GM21381 (cell line): ENCODE measurements around the gene CPNE4.

ENCODE experiments used
- ATAC-seq: cut with Tn5 transposase; IDR thresholded peaks from one replicate; pipeline ENCODE4 v1.9.1; 2021; ENCODE audit warnings: mild to moderate bottlenecking, moderate library complexity; ENCODE audit not compliant: unreplicated experiment

The CPNE4 gene

GRCh38 chr3:131705558-131706051 is 329.2 kb downstream of the CPNE4 start:
- peak; percentile 62 for ATAC-seq

GRCh38 chr3:131705099-131705498 is 329.7 kb downstream of the CPNE4 start:
- no peak for ATAC-seq

- ATAC-seq = no peak
Observed at GRCh38 chr3:131704098-131704497, 330.7 kb downstream of the CPNE4 start.

- ATAC-seq = no peak
Observed at GRCh38 chr3:131702146-131702545, 332.7 kb downstream of the CPNE4 start.

GRCh38 chr3:131701153-131701770 is 333.6 kb downstream of the CPNE4 start:
- ATAC-seq = no peak

GRCh38 chr3:131699001-131699400 is 335.8 kb downstream of the CPNE4 start:
- ATAC-seq = no peak

- no peak for ATAC-seq
Observed at GRCh38 chr3:131694376-131694775, 340.4 kb downstream of the CPNE4 start.

GRCh38 chr3:131692356-131692755 is 342.5 kb downstream of the CPNE4 start:
- ATAC-seq = no peak

- no peak for ATAC-seq
Observed at GRCh38 chr3:131690800-131691199, 344.0 kb downstream of the CPNE4 start.

GRCh38 chr3:131688370-131688769 is 346.4 kb downstream of the CPNE4 start:
- ATAC-seq = no peak

- no peak for ATAC-seq
Observed at GRCh38 chr3:131669600-131669999, 365.2 kb downstream of the CPNE4 start.

GRCh38 chr3:131658771-131659170 is 376.0 kb downstream of the CPNE4 start:
- no peak for ATAC-seq

GRCh38 chr3:131658115-131658514 is 376.7 kb downstream of the CPNE4 start:
- no peak for ATAC-seq

GRCh38 chr3:131655070-131655690 is 379.6 kb downstream of the CPNE4 start:
- ATAC-seq = no peak

- no peak for ATAC-seq
Observed at GRCh38 chr3:131645638-131646037, 389.2 kb downstream of the CPNE4 start.

GRCh38 chr3:131636266-131636775 is 398.5 kb downstream of the CPNE4 start:
- no peak for ATAC-seq

- peak; percentile 6 for ATAC-seq
Observed at GRCh38 chr3:131630807-131631206, 404.0 kb downstream of the CPNE4 start.

- ATAC-seq = peak; percentile 94
Observed at GRCh38 chr3:131630097-131630496, 404.7 kb downstream of the CPNE4 start.

- no peak for ATAC-seq
Observed at GRCh38 chr3:131623431-131623830, 411.4 kb downstream of the CPNE4 start.

GRCh38 chr3:131622726-131623125 is 412.1 kb downstream of the CPNE4 start:
- ATAC-seq = no peak

- no peak for ATAC-seq
Observed at GRCh38 chr3:131620977-131621376, 413.8 kb downstream of the CPNE4 start.

- no peak for ATAC-seq
Observed at GRCh38 chr3:131619821-131620220, 415.0 kb downstream of the CPNE4 start.
